Measurements from ENCODE around the gene SPAG6.
"Not testable (repeated sequence)": the region's sequence is repeated elsewhere in the genome, so short reads cannot be mapped to it uniquely, and the experiment has no call there.

The SPAG6 gene

DNA sequence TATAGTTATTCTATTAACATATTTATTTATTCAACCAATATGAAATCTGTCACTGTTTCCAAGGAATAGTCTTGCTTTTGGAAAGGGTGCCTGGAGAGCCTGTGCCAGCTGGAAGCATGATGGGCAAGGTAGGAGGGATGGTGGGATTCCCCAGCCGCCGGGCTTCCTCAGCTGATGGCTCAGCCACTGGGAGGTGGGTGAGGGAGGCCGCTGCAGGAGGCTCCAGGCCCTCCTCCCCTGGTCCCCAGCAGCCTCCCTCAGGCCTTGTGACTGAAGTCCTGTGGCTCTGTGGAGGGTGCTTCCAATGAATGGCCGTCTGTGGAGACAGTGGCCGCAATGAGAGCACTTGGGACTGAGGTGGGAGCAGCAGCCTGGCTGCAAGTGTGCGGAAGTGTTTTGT lies 27.0 kb downstream of the SPAG6 start:
- no peak for DNase-seq (ENCODE audit: low read depth)

GRCh38 chr10:22372917-22373316 lies 27.6 kb downstream of the SPAG6 start:
- peak; percentile 62 for DNase-seq (ENCODE audit: low read depth)

DNA sequence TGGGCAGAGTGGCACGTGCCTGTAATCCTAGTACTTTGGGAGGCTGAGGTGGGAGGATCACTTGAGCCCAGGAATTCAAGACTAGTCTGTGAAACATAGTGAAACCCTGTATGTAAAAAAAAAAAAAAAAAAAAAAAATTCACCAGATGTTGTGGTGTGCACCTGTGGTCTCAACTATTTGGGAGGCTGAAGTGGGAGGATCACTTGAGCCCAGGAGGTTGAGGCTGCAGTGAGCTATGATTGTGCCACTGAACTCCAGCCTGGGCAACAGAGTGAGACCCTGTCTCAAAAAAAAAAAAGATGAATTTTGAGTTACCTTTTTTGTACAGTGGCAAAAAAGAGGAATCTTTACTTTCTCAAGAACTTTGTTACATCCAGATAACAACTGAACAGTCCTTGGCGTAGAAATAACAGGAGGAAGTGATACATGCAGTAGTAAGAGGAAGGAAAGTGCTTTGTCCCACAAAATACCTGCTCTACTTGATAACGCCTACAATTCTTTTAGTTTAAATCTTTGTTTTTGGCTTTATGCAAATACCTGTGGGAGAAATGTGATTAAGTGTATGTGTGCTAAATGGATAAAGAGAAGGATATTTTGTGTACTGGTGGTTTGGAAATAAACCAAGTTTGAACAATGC lies 29.3 kb downstream of the SPAG6 start:
- no peak for DNase-seq (ENCODE audit: low read depth)

- no peak for DNase-seq (ENCODE audit: low read depth)
Observed at GRCh38 chr10:22379059-22379458, 33.8 kb downstream of the SPAG6 start.

GRCh38 chr10:22381262-22381661 lies 36.0 kb downstream of the SPAG6 start:
- DNase-seq (ENCODE audit: low read depth): no peak

- DNase-seq (ENCODE audit: low read depth): no peak
Observed at GRCh38 chr10:22386503-22386902, 41.2 kb downstream of the SPAG6 start.

DNA sequence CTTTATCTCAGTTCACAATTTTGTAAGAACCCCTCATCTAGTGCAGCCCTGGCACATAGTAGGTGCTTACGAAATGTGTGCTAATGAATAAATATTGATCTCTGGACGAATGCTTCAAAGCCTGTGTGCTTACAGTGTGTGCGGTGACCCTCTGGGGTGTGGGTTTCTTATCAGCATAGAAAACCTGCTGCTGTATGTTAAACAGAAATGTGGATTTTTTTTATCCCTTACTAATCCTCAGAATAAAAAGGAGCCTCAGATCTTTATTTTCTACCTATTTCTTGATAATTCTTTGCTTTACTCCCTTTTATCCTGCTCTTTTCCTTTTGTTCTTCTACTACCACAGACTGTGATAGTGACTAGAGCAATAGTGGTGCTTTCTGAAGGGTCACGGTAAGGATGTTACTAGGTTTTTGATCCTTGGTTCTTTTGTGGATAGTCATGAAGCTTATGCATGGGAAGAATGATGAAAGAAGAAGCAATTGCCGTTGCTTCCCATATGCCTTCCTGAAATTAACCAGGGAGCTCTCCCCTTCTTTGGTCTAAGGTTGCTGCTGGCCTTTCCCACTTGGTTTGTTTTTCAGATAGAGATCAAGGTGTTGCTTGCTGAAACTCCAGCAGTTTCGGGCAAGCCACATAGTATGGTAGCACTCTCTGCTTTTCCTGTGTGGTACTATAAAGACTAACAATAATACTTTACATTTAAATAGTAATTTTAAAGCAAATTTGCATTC lies 44.7 kb downstream of the SPAG6 start:
- DNase-seq (ENCODE audit: low read depth): no peak

DNA sequence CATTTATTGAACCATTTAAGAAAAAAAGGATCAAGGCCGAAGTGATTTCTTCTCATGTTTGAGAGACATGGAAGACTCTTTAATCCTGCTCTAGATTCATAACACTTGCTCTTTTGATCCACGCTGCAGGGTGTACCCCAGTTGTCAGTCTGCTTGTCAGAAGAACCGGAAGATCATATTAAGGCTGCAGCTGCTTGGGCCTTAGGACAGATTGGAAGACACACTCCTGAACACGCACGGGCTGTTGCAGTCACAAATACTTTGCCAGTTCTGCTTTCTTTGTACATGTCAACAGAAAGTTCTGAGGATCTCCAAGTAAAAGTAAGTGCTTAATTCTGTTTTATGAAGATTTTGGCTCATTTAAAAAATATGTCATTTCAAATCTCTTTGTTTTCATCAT lies 46.3 kb downstream of the SPAG6 start:
- no peak for DNase-seq (ENCODE audit: low read depth)

- DNase-seq (ENCODE audit: low read depth): not testable (repeated sequence)
Observed at GRCh38 chr10:22396195-22396594, 50.9 kb downstream of the SPAG6 start.

- not testable (repeated sequence) for DNase-seq (ENCODE audit: low read depth)
Observed at GRCh38 chr10:22406916-22407315, 61.6 kb downstream of the SPAG6 start.

- DNase-seq (ENCODE audit: low read depth): no peak
Observed at GRCh38 chr10:22410394-22410793, 65.1 kb downstream of the SPAG6 start.

- no peak for DNase-seq (ENCODE audit: low read depth)
Observed at GRCh38 chr10:22410846-22411245, 65.5 kb downstream of the SPAG6 start.

DNA sequence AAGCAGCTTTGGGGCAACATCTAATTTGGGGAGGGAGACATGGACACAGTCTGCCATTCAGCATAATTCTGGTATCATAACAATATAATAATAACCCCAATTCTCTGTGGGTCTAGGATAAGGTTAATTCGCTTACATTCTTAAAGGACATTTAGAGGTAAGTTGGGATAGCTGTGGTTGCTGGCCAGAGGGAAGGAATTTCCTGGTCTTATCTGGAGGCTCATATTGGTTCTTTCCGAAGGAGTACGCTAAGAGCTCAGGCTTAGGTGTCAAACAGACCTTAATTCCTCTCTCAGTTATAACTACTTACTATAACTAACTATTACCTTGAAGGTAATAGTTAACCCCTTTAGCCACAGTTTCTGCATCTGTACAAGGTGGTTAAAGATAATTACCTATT lies 68.8 kb downstream of the SPAG6 start:
- DNase-seq (ENCODE audit: low read depth): peak; percentile 41

- DNase-seq (ENCODE audit: low read depth): no peak
Observed at GRCh38 chr10:22415072-22415471, 69.8 kb downstream of the SPAG6 start.

DNA sequence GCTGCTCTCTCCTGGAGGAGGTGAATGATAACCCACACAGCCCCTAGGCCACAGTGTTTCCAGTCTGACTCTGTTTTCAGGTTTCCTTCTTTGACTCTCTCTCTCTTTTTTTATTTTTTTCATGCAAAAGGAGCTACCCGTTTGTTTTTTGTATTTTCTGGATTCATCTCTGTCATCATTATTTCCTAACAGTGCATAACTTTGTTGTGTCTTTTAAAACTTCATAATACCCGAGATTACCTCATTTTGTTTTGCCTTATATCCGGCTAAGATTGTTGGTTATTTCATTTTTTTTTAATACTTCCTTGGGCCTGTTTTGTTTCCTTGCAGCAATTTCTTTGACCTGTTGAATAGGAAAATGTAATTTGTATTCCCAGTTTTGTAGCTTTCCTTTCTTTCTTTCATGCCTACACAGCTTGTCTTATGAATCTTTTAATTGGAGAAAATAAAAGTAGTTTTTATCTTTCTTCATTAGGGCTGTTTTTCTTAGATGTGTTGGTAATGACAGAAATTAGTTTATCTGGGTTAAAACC lies 72.5 kb downstream of the SPAG6 start:
- no peak for DNase-seq (ENCODE audit: low read depth)

GRCh38 chr10:22420787-22421517 lies 75.7 kb downstream of the SPAG6 start:
- DNase-seq (ENCODE audit: low read depth): peak; percentile 37

GRCh38 chr10:22426653-22427052 lies 81.4 kb downstream of the SPAG6 start:
- no peak for DNase-seq (ENCODE audit: low read depth)

DNA sequence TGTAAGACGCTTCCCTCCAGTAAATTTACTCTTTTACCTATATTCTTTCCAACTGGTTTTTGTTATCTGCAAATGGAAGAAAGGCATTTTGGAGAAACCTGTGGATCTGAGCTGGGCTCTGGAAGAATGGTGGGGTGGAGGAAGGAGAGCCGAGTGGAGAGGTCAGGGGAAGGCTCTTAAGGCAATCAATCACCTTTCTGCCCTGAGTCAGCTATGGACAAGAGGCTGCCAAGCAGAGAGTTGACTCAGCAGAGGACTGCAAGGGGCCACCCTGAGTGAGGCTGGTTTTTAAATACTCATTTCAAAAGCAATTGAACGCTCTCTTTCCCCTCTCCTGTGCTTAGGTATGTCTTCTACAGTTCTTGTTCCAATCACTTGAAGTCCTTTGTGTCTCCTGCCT lies 81.8 kb downstream of the SPAG6 start:
- DNase-seq (ENCODE audit: low read depth): peak; percentile 81

- DNase-seq (ENCODE audit: low read depth): peak; percentile 73
Observed at GRCh38 chr10:22427890-22428571, 82.7 kb downstream of the SPAG6 start.

DNA sequence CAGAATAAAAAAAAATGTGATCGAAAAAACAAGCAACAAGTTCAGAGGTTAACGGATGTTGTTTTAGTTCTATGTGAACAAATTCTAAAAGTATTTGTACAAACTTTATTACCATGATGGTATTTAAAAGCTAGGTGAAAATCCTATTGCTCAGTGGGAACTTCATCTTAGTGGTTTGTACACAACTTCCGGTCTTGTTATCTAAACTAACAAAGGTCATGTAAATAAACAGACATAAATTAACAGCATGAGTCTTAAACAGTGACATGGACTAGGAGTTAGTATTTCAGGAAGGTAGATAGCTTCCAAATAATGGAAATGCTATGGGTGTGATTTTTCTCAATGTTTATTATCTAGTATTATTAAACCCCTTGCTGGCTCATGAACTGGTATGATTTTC lies 83.8 kb downstream of the SPAG6 start:
- DNase-seq (ENCODE audit: low read depth): peak; percentile 56

DNA sequence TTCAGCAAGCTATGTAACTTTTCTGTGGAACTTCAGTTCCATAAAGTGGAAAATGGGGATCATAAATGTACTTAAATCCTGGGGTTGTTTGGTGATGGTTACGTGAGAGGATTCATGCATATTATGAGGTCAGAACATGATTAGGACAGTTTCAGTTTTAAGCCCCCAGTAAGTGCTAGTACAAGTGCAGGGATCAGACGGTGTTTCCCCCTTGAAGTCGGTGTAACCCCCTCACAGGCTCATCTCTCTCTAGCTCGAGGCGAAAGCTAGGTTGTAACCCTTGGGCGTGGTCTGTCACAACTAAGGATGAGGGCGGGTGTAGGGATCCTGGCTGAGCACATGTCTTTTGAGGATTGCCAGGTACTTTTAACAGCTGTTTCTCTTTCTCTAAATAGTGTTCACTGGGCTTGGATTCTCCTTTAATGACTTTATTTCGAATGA lies 84.7 kb downstream of the SPAG6 start:
- DNase-seq (ENCODE audit: low read depth): no peak

- DNase-seq (ENCODE audit: low read depth): peak; percentile 95
Observed at GRCh38 chr10:22433875-22434274, 88.6 kb downstream of the SPAG6 start.
